ENCODE results near the gene STX16. TPM values are rescaled to one million over a fixed set of nuclear protein-coding genes. Genes with fewer than 3 reads are reported as not detected.

The STX16 gene
- total and polyA plus RNA-seq, 8 donors = 17.9 to 67.0 (median 25.1) TPM

DNA sequence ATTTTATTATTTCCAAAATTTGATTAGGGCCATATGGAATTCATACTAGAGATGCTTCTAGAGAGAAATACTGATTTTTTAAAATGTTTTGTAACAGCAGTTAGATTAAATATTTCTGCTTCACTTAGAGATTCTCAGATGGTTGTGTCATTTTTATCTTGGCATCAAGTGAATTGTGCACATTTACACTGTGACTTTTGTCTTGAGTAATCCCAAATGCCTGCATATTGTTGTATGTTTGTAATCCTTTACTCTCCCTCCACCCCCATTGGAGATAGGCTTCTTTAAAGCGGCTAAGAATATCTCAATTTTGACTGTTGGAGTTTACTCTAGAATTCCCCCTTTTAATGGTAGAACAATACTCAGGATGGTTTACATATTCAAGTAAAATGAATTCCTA, 19.0 kb downstream of the STX16 start:
- Histone ChIP-seq H3K4me1 (no peaks in the 10 kb centered on the region), H3K4me3 (no peak overlapping the region), H3K27me3 (no peaks in the 10 kb centered on the region), H3K36me3 (peaks cover 5 to 45% (median 12%) of the 10 kb centered on the region in 3 donors), H3K27ac (no peak overlapping the region), H3K9me3 (no peaks in the 10 kb centered on the region)
- ATAC-seq (no peak), FAIRE-seq (no peak), DNase-seq (no peak)
- intact Hi-C loops (cut with DNase I) = no loop called here
- 97% methylated on average over 1 of the region's 1 CpG for WGBS, 2 donors
- no peak for TF ChIP-seq CTCF (IDR thresholded peaks at IDR 0.05)

DNA sequence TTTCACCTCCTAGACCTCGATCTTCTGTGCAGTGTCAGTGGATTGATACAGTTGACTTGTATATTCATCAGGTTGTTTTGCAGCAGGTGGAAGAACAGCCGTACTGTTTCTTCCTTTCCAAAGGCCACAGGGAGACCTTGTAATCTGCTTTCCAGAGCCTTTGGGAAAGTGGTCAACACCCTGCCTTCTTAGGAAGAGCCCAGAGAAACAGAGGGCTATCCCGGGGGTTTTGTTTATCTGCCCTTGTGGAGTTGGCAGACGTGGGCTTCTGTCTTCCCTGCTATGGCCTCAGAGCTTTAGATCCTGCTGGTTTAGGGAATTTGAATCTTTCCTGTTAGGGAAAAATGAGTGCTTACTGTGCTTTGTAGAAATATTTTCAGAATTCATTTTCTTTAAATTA, 19.6 kb downstream of the STX16 start:
- intact Hi-C loops (cut with DNase I) = no loop called here
- WGBS, 2 donors = 65 to 71% methylated on average over 4 of the region's 4 CpGs
- no peaks in the 10 kb centered on the region for H3K9me3 ChIP-seq
- no peak overlapping the region for H3K4me3 ChIP-seq
- H3K27ac ChIP-seq = no peak overlapping the region
- no peak for TF ChIP-seq CTCF (IDR thresholded peaks at IDR 0.05)
- peaks cover 5 to 50% (median 18%) of the 10 kb centered on the region in 3 donors for H3K36me3 ChIP-seq
- FAIRE-seq (no peak), DNase-seq (no peak), ATAC-seq (no peak)
- no peaks in the 10 kb centered on the region for H3K27me3 ChIP-seq
- H3K4me1 ChIP-seq = no peaks in the 10 kb centered on the region

- WGBS, 2 donors = 91 to 97% methylated on average over 9 of the region's 9 CpGs
- TF ChIP-seq CTCF (IDR thresholded peaks at IDR 0.05) = no peak
- Histone ChIP-seq H3K36me3 (peaks cover 5 to 58% (median 16%) of the 10 kb centered on the region in 3 donors), H3K4me3 (no peak overlapping the region), H3K9me3 (no peaks in the 10 kb centered on the region), H3K27ac (no peak overlapping the region), H3K4me1 (no peaks in the 10 kb centered on the region), H3K27me3 (no peaks in the 10 kb centered on the region)
- no peak for ATAC-seq
- DNase-seq = no peak
- no peak for FAIRE-seq
- intact Hi-C loops (cut with DNase I) = no loop called here
Observed at GRCh38 chr20:58673119-58673518, 22.0 kb downstream of the STX16 start.

DNA sequence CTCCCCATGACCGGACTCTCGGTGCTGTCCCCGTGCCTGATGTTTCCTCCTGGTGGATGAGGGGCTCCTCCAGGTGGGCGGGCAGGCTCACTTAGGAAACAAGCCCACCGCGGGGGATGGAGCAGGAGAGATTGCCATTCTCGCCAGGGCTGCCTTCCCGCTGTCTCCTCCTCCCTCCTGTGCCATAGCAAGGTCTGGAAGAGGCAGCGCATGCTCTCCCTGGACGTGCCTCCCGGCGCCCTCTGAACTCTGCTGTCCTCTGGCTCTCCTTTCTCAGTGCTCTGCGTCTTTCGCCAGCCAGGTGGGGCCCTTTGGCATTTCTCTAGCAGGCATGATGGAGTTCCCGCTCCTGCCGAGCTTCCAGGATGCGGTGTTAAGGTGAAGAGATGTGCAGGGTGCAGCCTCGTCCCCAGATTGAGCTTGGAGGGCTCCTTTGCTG, 24.1 kb downstream of the STX16 start:
- peaks cover 5 to 57% (median 12%) of the 10 kb centered on the region in 3 donors for H3K36me3 ChIP-seq
- ATAC-seq (no peak), FAIRE-seq (no peak), DNase-seq (no peak)
- no peaks in the 10 kb centered on the region for H3K9me3 ChIP-seq
- H3K27me3 ChIP-seq = no peaks in the 10 kb centered on the region
- no peaks in the 10 kb centered on the region for H3K4me1 ChIP-seq
- 93% methylated on average over 18 of the region's 18 CpGs for WGBS, 2 donors
- intact Hi-C loops (cut with DNase I) = no loop called here
- H3K27ac ChIP-seq = no peak overlapping the region
- H3K4me3 ChIP-seq = no peak overlapping the region
- no peak for TF ChIP-seq CTCF (IDR thresholded peaks at IDR 0.05)

DNA sequence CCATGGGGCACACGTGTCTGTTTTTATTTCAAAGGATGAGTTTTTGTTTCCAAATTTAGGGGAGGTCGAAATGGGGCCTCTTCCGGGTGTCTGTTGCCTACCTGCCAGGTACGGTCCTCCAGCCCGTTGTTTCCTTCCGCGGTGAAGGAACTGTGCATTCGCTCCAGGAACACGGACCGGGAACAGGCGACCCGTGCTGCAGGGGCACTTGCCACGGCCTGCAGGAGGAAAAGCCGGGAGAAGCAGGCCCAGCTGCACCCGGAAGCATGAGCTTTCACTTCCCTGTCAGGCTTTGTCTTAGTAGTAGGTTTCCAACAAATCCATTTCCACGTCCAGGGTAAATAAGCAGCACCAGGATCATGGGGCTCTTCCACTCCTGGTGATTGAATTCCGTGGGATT, 24.6 kb downstream of the STX16 start:
- H3K4me1 ChIP-seq = no peaks in the 10 kb centered on the region
- TF ChIP-seq CTCF (IDR thresholded peaks at IDR 0.05) = no peak
- peaks cover 5 to 54% (median 12%) of the 10 kb centered on the region in 3 donors for H3K36me3 ChIP-seq
- no peak for FAIRE-seq
- H3K27me3 ChIP-seq = no peaks in the 10 kb centered on the region
- no peak for DNase-seq
- H3K27ac ChIP-seq = no peak overlapping the region
- 91 to 95% methylated on average over 17 of the region's 17 CpGs for WGBS, 2 donors
- no peak overlapping the region for H3K4me3 ChIP-seq
- no peak for ATAC-seq
- intact Hi-C loops (cut with DNase I) = no loop called here
- H3K9me3 ChIP-seq = no peaks in the 10 kb centered on the region
